ENCODE results near the gene KIF21A.

The KIF21A gene

GRCh38 chr12:39383114-39383513 is 59.8 kb downstream of the KIF21A start:
- DNase-seq: no peak

- DNase-seq: no peak
Observed at GRCh38 chr12:39380090-39380489, 62.8 kb downstream of the KIF21A start.

DNA sequence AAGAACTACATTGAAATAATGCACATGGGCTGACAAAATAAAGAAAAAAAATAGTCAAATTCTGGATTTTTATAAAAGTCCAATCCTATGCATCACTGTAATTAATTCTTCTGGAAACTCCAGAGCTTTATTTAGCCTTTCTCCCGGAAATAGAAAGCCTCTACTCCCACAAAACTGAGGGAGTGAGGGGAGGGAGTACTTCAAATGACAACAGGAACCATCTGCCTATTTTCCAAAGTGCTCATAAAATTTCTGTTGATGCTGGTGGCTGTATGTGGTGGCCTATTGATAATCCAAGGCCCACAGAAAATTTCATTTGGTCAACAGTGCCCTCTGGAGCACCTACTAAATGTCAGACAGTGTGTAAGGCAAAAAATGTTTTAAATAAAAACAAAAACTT is 64.6 kb downstream of the KIF21A start:
- DNase-seq: no peak

DNA sequence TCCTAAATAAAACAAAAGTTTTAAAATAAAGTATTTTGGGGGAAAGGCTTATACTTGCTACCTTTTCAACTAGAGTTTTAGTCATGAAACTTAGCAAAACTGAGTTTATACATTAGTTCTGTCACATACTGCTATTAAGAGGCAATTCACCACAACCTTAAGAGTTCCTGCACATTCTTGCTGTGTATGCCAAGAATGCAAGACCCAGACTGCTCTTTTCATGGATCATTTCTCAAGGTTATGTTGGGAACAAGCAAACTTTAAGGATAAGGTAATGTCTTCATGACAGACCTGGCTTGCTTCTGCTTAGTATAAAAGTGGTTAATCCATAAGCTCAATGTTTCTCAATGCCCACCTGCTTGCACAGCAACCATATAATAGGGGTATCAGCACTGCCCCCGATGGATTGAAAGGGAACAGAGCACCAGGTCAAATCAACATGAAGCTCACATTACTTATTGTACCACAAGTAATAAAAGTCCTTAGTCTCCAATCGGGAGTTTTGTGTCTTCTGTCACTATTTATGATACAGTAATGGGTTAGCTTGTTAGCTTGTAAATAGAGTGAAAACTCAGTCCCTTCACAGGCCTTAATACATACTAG is 67.6 kb downstream of the KIF21A start:
- no peak for DNase-seq

DNA sequence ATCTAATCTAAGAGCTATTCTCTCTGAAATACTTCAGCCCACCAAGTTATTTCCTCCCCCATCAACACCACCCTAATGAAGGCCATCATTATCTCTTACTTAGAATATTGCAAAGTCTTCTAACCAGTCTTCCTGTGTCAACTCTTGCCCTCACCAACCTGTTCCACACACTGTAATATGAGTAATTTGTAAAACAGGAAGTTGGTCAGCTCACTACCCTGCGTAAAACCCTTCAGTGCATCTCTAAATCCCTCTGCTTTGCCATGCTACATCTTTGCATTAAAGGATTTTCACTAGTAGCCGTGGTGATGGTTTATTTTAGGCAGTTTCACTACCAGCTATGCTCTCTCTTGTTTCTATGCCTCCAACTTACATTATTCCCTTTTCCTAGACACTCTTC is 70.0 kb downstream of the KIF21A start:
- DNase-seq: no peak

- no peak for DNase-seq
Observed at GRCh38 chr12:39372204-39372925, 70.6 kb downstream of the KIF21A start.

DNA sequence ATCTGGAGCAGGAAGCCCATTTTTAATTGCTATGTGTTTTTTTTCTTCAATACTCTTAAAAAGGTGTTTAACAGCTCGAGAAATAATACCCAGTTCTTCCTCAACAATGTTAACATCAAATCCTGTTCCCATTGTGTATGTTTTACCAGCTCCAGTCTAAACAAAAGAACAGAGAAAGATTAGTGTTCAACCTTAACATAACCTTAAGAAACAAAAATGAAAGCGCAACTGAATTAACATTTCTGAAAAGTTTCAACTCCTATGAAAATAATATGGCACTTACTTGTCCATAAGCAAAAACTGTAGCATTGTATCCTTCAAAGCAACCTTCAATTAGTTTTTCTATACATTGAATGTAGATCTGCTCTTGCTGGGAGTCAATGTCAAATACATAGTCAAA is 73.2 kb downstream of the KIF21A start:
- no peak for DNase-seq

DNA sequence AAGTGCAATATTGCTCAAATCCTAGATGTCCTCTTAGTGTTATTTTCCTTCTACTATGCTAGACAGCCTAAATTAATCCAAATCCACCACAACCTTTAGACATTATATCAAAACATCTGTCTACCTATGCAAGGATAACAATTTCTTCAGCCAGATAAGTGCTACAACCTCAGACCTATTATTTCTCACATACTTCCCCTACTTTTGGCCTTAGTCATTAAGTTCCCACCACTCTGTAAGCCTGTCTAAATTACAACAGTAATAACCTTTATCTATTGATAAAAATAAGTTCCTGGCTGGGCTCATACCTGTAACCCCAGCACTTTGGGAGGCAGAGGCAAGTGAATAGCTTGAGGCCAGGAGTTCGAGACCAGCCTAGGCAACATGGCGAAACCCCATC is 74.0 kb downstream of the KIF21A start:
- DNase-seq: no peak

GRCh38 chr12:39368096-39368495 is 74.8 kb downstream of the KIF21A start:
- DNase-seq: no peak

DNA sequence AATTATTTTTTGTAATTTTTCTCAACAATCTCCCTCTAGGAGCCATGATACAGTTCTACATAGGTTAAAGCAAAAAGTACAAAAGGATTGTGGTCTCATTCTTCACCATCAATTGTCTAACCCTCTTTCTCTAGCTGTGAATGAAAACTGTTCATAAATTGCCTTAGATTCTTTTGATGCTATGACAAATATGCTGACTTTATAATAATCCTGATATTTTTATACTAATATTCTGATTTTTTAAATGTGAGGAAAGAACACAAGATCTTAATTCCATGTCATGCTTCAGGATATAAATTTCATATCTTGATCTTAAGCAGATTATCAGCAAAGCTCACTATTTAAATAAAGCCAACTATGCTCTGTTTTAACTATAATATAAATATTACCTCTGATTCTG is 75.4 kb downstream of the KIF21A start:
- DNase-seq: no peak

DNA sequence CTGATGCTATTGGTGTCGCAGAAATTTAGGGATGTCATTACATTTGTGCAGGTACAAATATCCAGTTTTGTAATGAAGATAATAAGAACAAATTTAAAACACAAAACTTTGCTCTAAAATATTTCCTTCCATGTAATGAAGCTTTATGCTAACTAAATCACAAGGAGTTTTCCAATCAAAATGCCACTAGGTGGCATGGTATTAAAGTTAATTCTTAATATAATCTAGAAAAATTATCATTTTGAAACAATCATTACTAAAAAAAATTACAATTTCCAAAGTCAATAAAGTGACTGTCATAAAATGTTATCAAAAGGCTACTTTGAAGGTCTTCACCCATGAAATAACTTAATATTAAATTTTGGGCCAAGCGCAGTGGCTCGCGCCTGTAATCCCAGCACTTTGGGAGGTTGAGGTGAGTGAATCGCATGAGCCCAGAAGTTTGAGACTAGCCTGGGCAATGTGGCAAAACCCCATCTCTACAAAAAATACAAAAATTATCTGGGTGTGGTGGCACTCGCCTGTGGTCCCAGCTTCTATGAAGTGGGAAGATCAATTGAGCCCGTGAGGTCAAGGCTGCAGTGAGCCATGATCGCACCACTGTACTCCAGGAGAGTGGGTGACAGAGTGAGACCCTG is 77.4 kb downstream of the KIF21A start:
- no peak for DNase-seq

- no peak for DNase-seq
Observed at GRCh38 chr12:39364196-39364595, 78.7 kb downstream of the KIF21A start.

- no peak for DNase-seq
Observed at GRCh38 chr12:39359645-39360044, 83.3 kb downstream of the KIF21A start.

GRCh38 chr12:39357041-39357440 is 85.9 kb downstream of the KIF21A start:
- no peak for DNase-seq

GRCh38 chr12:39355841-39356240 is 87.1 kb downstream of the KIF21A start:
- DNase-seq: no peak

DNA sequence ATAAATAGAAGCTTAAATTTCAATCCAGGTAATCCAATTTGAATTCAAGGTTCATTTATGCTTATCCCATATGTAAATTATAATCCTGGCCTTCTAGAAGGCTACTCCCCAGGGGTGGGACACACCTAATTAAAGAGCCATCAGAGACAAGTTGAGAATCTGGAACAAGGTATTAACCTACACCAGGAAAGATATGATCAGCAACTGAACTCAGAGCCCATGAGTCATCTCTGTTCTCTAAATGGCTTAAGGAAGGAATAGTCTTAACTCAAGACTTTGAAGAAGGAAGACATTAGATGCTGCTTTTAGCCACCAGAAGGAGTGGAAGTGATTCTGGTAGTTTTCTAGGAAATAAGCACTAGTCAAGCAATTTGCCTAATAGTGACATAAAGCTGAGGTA is 88.0 kb downstream of the KIF21A start:
- DNase-seq: no peak

- DNase-seq: no peak
Observed at GRCh38 chr12:39352471-39353017, 90.4 kb downstream of the KIF21A start.

- DNase-seq: no peak
Observed at GRCh38 chr12:39351153-39351552, 91.8 kb downstream of the KIF21A start.

DNA sequence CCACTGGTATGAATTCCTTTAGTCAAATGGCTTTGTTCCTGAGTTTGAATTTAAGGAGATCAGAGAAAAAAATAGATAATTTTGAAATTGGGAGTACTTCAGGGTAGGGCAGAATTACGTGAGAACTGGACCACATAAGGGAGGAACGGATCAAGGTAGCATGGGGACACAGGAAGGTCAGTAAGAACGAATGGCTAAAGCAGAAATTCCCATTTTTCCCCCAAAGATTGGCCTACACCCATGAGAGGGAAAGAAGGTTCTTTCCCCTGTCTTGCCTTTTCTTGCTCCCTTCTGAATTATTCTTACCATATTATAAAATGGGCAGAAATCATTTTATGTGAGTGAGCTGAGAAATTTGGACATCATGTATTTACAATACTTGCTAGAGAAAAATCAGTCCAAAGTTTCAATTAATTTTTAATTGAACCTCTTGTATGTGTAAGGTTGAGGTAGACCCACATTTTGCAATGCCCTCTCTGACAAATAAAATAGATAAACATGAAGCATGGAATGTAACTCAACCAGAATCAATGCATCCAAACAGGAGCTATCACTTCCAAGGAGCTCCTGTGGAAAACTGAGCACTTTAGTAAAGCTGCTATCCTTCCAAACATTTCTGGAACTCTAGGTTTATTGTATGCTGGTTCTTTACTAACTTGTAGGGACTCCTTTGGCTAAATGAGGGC is 93.8 kb downstream of the KIF21A start:
- no peak for DNase-seq

- DNase-seq: no peak
Observed at GRCh38 chr12:39348523-39348922, 94.4 kb downstream of the KIF21A start.

DNA sequence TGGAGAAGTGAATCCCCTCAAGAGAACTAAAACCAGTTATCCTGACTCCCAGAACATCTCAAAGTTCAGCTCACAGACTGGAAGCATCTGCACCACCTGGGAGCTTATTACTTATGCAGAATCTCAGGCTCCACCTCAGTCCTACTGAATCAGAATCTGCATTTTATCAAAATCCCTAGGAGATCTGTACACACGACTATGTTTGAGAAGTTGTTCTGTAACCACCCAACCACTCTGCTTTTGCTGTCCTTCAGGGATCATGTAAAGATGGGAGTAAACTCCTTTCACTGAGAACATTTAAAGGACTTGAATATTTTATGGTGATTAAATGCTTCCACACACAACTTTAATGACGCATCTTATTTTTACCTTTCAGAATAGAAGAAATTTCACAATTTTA is 98.0 kb downstream of the KIF21A start:
- no peak for DNase-seq

GRCh38 chr12:39343665-39344064 is 99.3 kb downstream of the KIF21A start:
- no peak for DNase-seq

- no peak for DNase-seq
Observed at GRCh38 chr12:39341761-39342160, 101.2 kb downstream of the KIF21A start.

DNA sequence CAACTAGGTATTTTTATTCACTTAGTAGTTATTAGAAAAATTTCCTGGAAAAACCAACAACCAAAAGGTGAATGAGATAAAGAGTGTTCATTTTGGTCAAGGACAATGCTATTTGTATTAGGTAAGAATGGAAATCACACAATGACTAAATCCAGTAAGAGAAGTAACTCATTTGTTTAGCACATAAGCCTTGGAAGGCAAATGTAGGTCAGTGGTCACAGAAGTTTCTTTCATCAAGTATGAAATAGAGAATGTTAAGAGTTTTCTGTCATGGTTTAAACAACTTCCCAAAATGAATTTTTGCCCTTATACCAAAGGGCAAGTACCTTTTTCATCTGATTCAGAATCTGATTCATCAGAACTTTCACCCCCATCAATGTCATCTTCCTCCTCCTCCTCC is 101.7 kb downstream of the KIF21A start:
- no peak for DNase-seq
